OCI-LY7 (cell line): ENCODE results near the gene WRAP73. TPM values are rescaled to one million over a fixed set of nuclear protein-coding genes. Genes with fewer than 3 reads are reported as not detected.

Source experiments
- BruUV-seq: library from RNA; stranded (reverse); fragments of 400-500 nt; replicated peaks from 2 replicates; lab custom pipeline; 2021; lab: Mats Ljungman, UMichigan
- CTCF ChIA-PET: fragments of 300-600 bp; sonication (Branson Sonifier 250); formaldehyde crosslinking; loops from one replicate; lab custom pipeline; 2022; ENCODE audit warnings: antibody characterized with exemption; ENCODE audit not compliant: unreplicated experiment; lab: Charles Lee
- POLR2A ChIA-PET: fragments of 300-600 bp; sonication (Branson Sonifier 250); formaldehyde crosslinking; loops from one replicate; lab custom pipeline; 2022; ENCODE audit warnings: antibody characterized with exemption; lab: Charles Lee
- DNase-seq: peaks from one replicate; pipeline ENCODE4 v3.0.0-alpha.2; 2015; ENCODE audit warnings: low spot score
- H2AFZ ChIP-seq: fragments of 200-600 bp; sonication (generic), shearing (Covaris generic); 2 replicates; pipeline ENCODE4 v1.6.1; 2014; ENCODE audit warnings: mild to moderate bottlenecking, antibody characterized with exemption, low read length, moderate library complexity
- H3K27ac ChIP-seq: fragments of 200-600 bp; sonication (generic); 2 replicates; pipeline ENCODE4 v1.5.1; 2014; ENCODE audit warnings: mixed run types, low read depth, mild to moderate bottlenecking, moderate library complexity, low read length, inconsistent platforms; ENCODE audit not compliant: poor library complexity, severe bottlenecking
- H3K36me3 ChIP-seq: fragments of 200-600 bp; sonication (generic); 2 replicates; pipeline ENCODE4 v1.6.1; 2014; ENCODE audit warnings: mild to moderate bottlenecking, antibody characterized with exemption, low read length, moderate library complexity, mixed read lengths; ENCODE audit not compliant: insufficient read depth
- H3K4me1 ChIP-seq: fragments of 200-600 bp; sonication (generic); 2 replicates; pipeline ENCODE4 v1.5.1; 2014; ENCODE audit warnings: mild to moderate bottlenecking, low read length; ENCODE audit not compliant: insufficient read depth, poor library complexity, severe bottlenecking
- H3K4me2 ChIP-seq: fragments of 200-600 bp; sonication (generic); 2 replicates; pipeline ENCODE4 v1.6.1; 2014; ENCODE audit warnings: mild to moderate bottlenecking, low read length
- H3K4me3 ChIP-seq: fragments of 200-600 bp; sonication (generic); 2 replicates; pipeline ENCODE4 v1.5.1; 2014; ENCODE audit warnings: mild to moderate bottlenecking, low read depth, low read length; ENCODE audit not compliant: poor library complexity, severe bottlenecking
- H3K79me2 ChIP-seq: fragments of 200-600 bp; sonication (generic); 2 replicates; pipeline ENCODE4 v1.6.1; 2016; ENCODE audit warnings: low read depth, mild to moderate bottlenecking, low read length, moderate library complexity, mixed read lengths; ENCODE audit not compliant: insufficient read depth
- H3K9me2 ChIP-seq: fragments of 200-600 bp; sonication (generic); 2 replicates; pipeline ENCODE4 v1.6.1; 2016; ENCODE audit warnings: mild to moderate bottlenecking, low read length, mixed read lengths; ENCODE audit not compliant: insufficient read depth
- H3K9me3 ChIP-seq: fragments of 200-600 bp; sonication (generic); 2 replicates; pipeline ENCODE4 v1.6.1; 2014; ENCODE audit warnings: mild to moderate bottlenecking, mixed run types, low read length, mixed read lengths
- H4K20me1 ChIP-seq: fragments of 200-600 bp; sonication (generic); 2 replicates; pipeline ENCODE4 v1.6.1; 2014; ENCODE audit warnings: mild to moderate bottlenecking, antibody characterized with exemption, low read length, moderate library complexity, mixed read lengths; ENCODE audit not compliant: insufficient read depth
- EZH2phosphoT487 ChIP-seq: fragments of 200-600 bp; sonication (generic); IDR thresholded peaks from 2 replicates; pipeline ENCODE4 v1.6.1; 2018; ENCODE audit warnings: low read depth, borderline replicate concordance, mild to moderate bottlenecking, mixed run types, antibody characterized with exemption, low read length, moderate library complexity, mixed read lengths
- intact Hi-C: fragments of 100-400 bp; cut with micrococcal nuclease; formaldehyde crosslinking; loops from one replicate; pipeline ENCODE4 v1.10.0; 2022; ENCODE audit not compliant: unreplicated experiment
- total RNA-seq, 2 experiments: library from RNA; depleted of rRNA in 1 of 2; stranded (reverse); fragments of >200 nt in 1 of 2; shearing (Covaris generic) in 1 of 2; gene quantifications; 2 replicates each; pipeline ENCODE4 v1.2.3, GENCODE V29; 2014 to 2022
- TF ChIP-seq, protein P1 (sequence below): fragments of 200-600 bp; sonication (generic); conservative IDR thresholded peaks from 2 replicates; pipeline ENCODE4 v1.5.1; 2014; ENCODE audit warnings: mild to moderate bottlenecking, antibody characterized with exemption, low read length, moderate library complexity, mixed read lengths

WRAP73 gene
- total RNA-seq, 2 experiments from 2014 or later: 34.7 to 40.0 TPM

- Histone ChIP-seq H3K4me2 (peak overlapping the region; percentile 57), H3K36me3 (no peaks in the 10 kb centered on the region), H2AFZ (peak overlapping the region; percentile 48), H3K4me1 (peaks cover 29% of the 10 kb centered on the region), H3K79me2 (no peaks in the 10 kb centered on the region), H3K9me2 (no peaks in the 10 kb centered on the region), H3K9me3 (no peaks in the 10 kb centered on the region), H3K4me3 (peak overlapping the region; percentile 16), H3K27ac (peak overlapping the region; percentile 52), H4K20me1 (no peaks in the 10 kb centered on the region)
- ChIA-PET CTCF (no interaction called here), POLR2A (no interaction called here)
- peak; percentile 75 for DNase-seq
- no TSS peak for BruUV-seq
- TF ChIP-seq EZH2phosphoT487: no peak
- TF ChIP-seq, protein P1, sequence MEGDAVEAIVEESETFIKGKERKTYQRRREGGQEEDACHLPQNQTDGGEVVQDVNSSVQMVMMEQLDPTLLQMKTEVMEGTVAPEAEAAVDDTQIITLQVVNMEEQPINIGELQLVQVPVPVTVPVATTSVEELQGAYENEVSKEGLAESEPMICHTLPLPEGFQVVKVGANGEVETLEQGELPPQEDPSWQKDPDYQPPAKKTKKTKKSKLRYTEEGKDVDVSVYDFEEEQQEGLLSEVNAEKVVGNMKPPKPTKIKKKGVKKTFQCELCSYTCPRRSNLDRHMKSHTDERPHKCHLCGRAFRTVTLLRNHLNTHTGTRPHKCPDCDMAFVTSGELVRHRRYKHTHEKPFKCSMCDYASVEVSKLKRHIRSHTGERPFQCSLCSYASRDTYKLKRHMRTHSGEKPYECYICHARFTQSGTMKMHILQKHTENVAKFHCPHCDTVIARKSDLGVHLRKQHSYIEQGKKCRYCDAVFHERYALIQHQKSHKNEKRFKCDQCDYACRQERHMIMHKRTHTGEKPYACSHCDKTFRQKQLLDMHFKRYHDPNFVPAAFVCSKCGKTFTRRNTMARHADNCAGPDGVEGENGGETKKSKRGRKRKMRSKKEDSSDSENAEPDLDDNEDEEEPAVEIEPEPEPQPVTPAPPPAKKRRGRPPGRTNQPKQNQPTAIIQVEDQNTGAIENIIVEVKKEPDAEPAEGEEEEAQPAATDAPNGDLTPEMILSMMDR: no peak
- intact Hi-C loops: no loop called here
Observed at GRCh38 chr1:3597599-3597964, 52.3 kb downstream of the WRAP73 start.

- Histone ChIP-seq H4K20me1 (no peaks in the 10 kb centered on the region), H3K4me3 (no peak overlapping the region), H3K27ac (peak overlapping the region; percentile 52), H3K79me2 (no peaks in the 10 kb centered on the region), H3K36me3 (no peaks in the 10 kb centered on the region), H3K9me3 (no peaks in the 10 kb centered on the region), H2AFZ (peak overlapping the region; percentile 48), H3K4me2 (peak overlapping the region; percentile 57), H3K4me1 (peaks cover 29% of the 10 kb centered on the region), H3K9me2 (no peaks in the 10 kb centered on the region)
- TF ChIP-seq EZH2phosphoT487: no peak
- TF ChIP-seq, protein P1: no peak
- intact Hi-C loops: no loop called here
- POLR2A ChIA-PET: no interaction called here
- no peak for DNase-seq
- CTCF ChIA-PET: no interaction called here
- no TSS peak for BruUV-seq
Observed at GRCh38 chr1:3596663-3597598, 53.0 kb downstream of the WRAP73 start.

- DNase-seq: no peak
- ChIA-PET CTCF (no interaction called here), POLR2A (no interaction called here)
- Histone ChIP-seq H4K20me1 (no peaks in the 10 kb centered on the region), H3K27ac (no peak overlapping the region), H3K4me2 (no peak overlapping the region), H3K4me3 (no peak overlapping the region), H3K36me3 (no peaks in the 10 kb centered on the region), H2AFZ (no peak overlapping the region), H3K79me2 (no peaks in the 10 kb centered on the region), H3K9me3 (no peaks in the 10 kb centered on the region), H3K4me1 (peaks cover 29% of the 10 kb centered on the region), H3K9me2 (no peaks in the 10 kb centered on the region)
- intact Hi-C loops: no loop called here
- no peak for TF ChIP-seq EZH2phosphoT487
- TF ChIP-seq, protein P1: no peak
- BruUV-seq: no TSS peak
Observed at GRCh38 chr1:3595949-3596348, 54.0 kb downstream of the WRAP73 start.
